GM19397 (cell line): Measurements from ENCODE around the gene TMEM212.
"Not testable (repeated sequence)": the region's sequence is repeated elsewhere in the genome, so short reads cannot be mapped to it uniquely, and the experiment has no call there.

Source experiments
- ATAC-seq: cut with Tn5 transposase; IDR thresholded peaks from one replicate; pipeline ENCODE4 v1.9.1; 2021; ENCODE audit warnings: mild to moderate bottlenecking, moderate library complexity; ENCODE audit not compliant: unreplicated experiment

The TMEM212 gene

GRCh38 chr3:171854649-171855305 is 11.6 kb downstream of the TMEM212 start:
- no peak for ATAC-seq

GRCh38 chr3:171858770-171859169 is 15.6 kb downstream of the TMEM212 start:
- not testable (repeated sequence) for ATAC-seq

GRCh38 chr3:171860830-171861535 is 17.8 kb downstream of the TMEM212 start:
- no peak for ATAC-seq

- ATAC-seq, result no peak
Measured at GRCh38 chr3:171862392-171862791, 19.2 kb downstream of the TMEM212 start.

- no peak for ATAC-seq
Measured at GRCh38 chr3:171862993-171863521, 19.9 kb downstream of the TMEM212 start.

GRCh38 chr3:171863920-171864319 is 20.8 kb downstream of the TMEM212 start:
- ATAC-seq, result no peak

- no peak for ATAC-seq
Measured at GRCh38 chr3:171865191-171865865, 22.2 kb downstream of the TMEM212 start.

- ATAC-seq, result no peak
Measured at GRCh38 chr3:171867981-171868380, 24.8 kb downstream of the TMEM212 start.

GRCh38 chr3:171871392-171872274 is 28.5 kb downstream of the TMEM212 start:
- ATAC-seq, result no peak

- ATAC-seq, result no peak
Measured at GRCh38 chr3:171873580-171873979, 30.4 kb downstream of the TMEM212 start.

GRCh38 chr3:171874251-171874681 is 31.1 kb downstream of the TMEM212 start:
- ATAC-seq, result no peak

- no peak for ATAC-seq
Measured at GRCh38 chr3:171874879-171875278, 31.7 kb downstream of the TMEM212 start.

GRCh38 chr3:171875923-171876412 is 32.8 kb downstream of the TMEM212 start:
- no peak for ATAC-seq

- ATAC-seq, result no peak
Measured at GRCh38 chr3:171876680-171877147, 33.6 kb downstream of the TMEM212 start.

GRCh38 chr3:171878461-171879225 is 35.5 kb downstream of the TMEM212 start:
- no peak for ATAC-seq

- no peak for ATAC-seq
Measured at GRCh38 chr3:171879472-171879871, 36.3 kb downstream of the TMEM212 start.

GRCh38 chr3:171880101-171880870 is 37.1 kb downstream of the TMEM212 start:
- ATAC-seq, result no peak

- no peak for ATAC-seq
Measured at GRCh38 chr3:171881251-171881650, 38.1 kb downstream of the TMEM212 start.
